Panc1 (cell line): ENCODE measurements around the gene SIN3B. TPM values are rescaled to one million over a fixed set of nuclear protein-coding genes. Genes with fewer than 3 reads are reported as not detected.

ENCODE experiments used
- ATAC-seq: fragments of 200-7000 bp; cut with Tn5 transposase; 2 replicates; pipeline ENCODE4 v1.9.1; 2020; ENCODE audit warnings: mild to moderate bottlenecking, moderate library complexity
- BruUV-seq: library from RNA; stranded (reverse); fragments of 400-500 nt; replicated peaks from 2 replicates; lab custom pipeline; 2021; lab: Mats Ljungman, UMichigan
- CTCF ChIA-PET: fragments of 300-600 bp; sonication (Branson Sonifier 250); formaldehyde crosslinking; loops from one replicate; lab custom pipeline; 2022; ENCODE audit warnings: antibody characterized with exemption; lab: Charles Lee
- POLR2A ChIA-PET: fragments of 300-600 bp; sonication (Branson Sonifier 250); formaldehyde crosslinking; loops from one replicate; lab custom pipeline; 2022; ENCODE audit warnings: antibody characterized with exemption; lab: Charles Lee
- DNase-seq: peaks from one replicate; pipeline ENCODE4 v3.0.0-alpha.2; 2010; ENCODE audit warnings: low read depth, low spot score
- H3K27ac ChIP-seq: 2 replicates; pipeline ENCODE4 v1.5.1; 2011; ENCODE audit warnings: mild to moderate bottlenecking, low read length, inconsistent platforms
- H3K27me3 ChIP-seq: fragments of 200-500 bp; sonication (Bioruptor generic); 2 replicates; pipeline ENCODE4 v1.6.0; 2014; ENCODE audit warnings: low read length, inconsistent platforms; ENCODE audit not compliant: control insufficient read depth, insufficient read depth
- H3K36me3 ChIP-seq: fragments of 200-500 bp; sonication (Bioruptor generic); 2 replicates; pipeline ENCODE4 v1.5.1; 2014; ENCODE audit warnings: inconsistent platforms, mild to moderate bottlenecking, low read length, moderate library complexity; ENCODE audit not compliant: control insufficient read depth, insufficient read depth
- H3K4me1 ChIP-seq: 2 replicates; pipeline ENCODE4 v1.5.1; 2011; ENCODE audit warnings: inconsistent platforms, mild to moderate bottlenecking, low read length, moderate library complexity; ENCODE audit not compliant: control insufficient read depth, insufficient read depth
- H3K4me3 ChIP-seq, 2 experiments: 2 replicates each; pipeline ENCODE4 v1.5.1; 2011 to 2012; ENCODE audit warnings: low read depth in 2 of 2, low read length in 2 of 2, mild to moderate bottlenecking in 2 of 2, inconsistent platforms in 1 of 2, moderate library complexity in 1 of 2
- H3K9me3 ChIP-seq: fragments of 200-500 bp; sonication (Bioruptor generic); 2 replicates; pipeline ENCODE4 v1.5.1; 2014; ENCODE audit warnings: low read depth, mild to moderate bottlenecking, inconsistent platforms, low read length, moderate library complexity; ENCODE audit not compliant: control insufficient read depth, insufficient read depth
- POLR2AphosphoS5 ChIP-seq: IDR thresholded peaks from 2 replicates; pipeline ENCODE4 v1.6.1; 2012; ENCODE audit warnings: mild to moderate bottlenecking, low read depth, low read length, moderate library complexity
- SIN3A ChIP-seq: IDR thresholded peaks from 2 replicates; pipeline ENCODE4 v1.6.1; 2012; ENCODE audit warnings: low read depth, mild to moderate bottlenecking, low read length, moderate library complexity, borderline replicate concordance; ENCODE audit not compliant: insufficient read depth
- TCF7L2 ChIP-seq: IDR thresholded peaks from 2 replicates; pipeline ENCODE4 v1.6.1; 2011; ENCODE audit warnings: mild to moderate bottlenecking, low read depth, low read length, inconsistent platforms
- in situ Hi-C: cut with HindIII; loops from 2 replicates; pipeline ENCODE4 v1.10.0; 2016; ENCODE audit warnings: low sequenced_read_pairs, low pct_unique_long_range_greater_than_20kb
- intact Hi-C: fragments of 100-400 bp; cut with micrococcal nuclease; formaldehyde crosslinking; loops from one replicate; pipeline ENCODE4 v1.10.0; 2022; ENCODE audit not compliant: unreplicated experiment
- total RNA-seq: library from RNA; stranded (reverse); gene quantifications from one replicate; pipeline ENCODE4 v1.2.1, GENCODE V29; 2021; ENCODE audit not compliant: unreplicated experiment
- TF ChIP-seq, protein P1 (sequence below), 2 experiments: IDR thresholded peaks; 2 replicates each; pipeline ENCODE4 v1.6.1; 2011 to 2012; ENCODE audit warnings: low read depth in 2 of 2, control low read depth in 1 of 2, low read length in 1 of 2, mild to moderate bottlenecking in 1 of 2, moderate library complexity in 1 of 2; ENCODE audit not compliant: insufficient read depth in 1 of 2
- TF ChIP-seq, protein P2 (sequence below): fragments of 450-650 bp; IDR thresholded peaks from 2 replicates; pipeline ENCODE4 v1.5.1; 2017; ENCODE audit warnings: mild to moderate bottlenecking

SIN3B gene
- total RNA-seq, 1 experiment from 2014 or later = 47.0 TPM

DNA sequence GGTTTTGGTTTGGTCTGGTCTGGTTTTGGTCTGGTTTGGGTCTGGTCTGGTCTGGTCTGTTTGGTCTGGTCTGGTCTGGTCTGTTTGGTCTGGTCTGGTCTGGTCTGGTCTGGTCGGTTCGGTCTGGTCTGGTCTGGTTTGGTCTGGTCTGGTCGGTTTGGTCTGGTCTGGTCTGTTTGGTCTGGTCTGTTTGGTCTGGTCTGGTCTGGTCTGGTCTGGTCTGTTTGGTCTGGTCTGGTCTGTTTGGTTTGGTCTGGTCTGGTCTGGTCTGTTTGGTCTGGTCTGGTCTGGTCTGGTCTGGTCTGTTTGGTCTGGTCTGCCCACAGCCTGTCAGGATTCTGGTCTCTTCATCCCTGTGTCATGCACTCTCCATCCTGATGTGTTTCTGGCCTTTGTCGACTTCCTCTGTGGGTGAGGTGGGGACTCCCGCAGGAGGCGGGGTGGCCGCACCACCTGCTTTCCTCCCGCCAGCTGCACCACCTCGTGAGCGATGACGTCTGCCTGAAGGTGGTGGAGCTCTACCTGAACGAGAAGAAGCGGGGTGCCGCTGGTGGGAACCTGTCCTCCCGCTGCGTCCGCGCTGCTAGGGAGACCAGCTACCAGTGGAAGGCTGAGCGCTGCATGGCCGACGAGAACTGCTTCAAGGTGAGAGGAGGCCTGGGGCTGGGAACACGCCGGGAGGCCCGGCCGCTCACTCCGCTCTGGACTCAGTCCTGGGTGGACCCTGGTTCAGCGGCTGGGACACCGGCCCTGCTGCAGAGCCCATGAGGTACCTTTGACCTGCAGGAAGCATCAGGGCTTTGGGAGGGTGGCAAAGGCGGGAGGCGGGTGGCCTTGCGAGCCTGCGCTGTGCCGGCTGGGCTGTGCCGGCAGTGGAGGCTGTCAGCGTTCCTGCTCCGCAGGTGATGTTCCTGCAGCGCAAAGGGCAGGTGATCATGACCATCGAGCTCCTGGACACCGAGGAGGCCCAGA is 46.7 kb downstream of the SIN3B start:
- Histone ChIP-seq H3K4me3 (no peak overlapping the region), H3K9me3 (no peaks in the 10 kb centered on the region), H3K27ac (no peak overlapping the region), H3K4me1 (no peaks in the 10 kb centered on the region), H3K27me3 (no peaks in the 10 kb centered on the region), H3K36me3 (no peaks in the 10 kb centered on the region; the same call in 1 of the 2 replicates)
- DNase-seq (no peak), ATAC-seq (no peak)
- intact Hi-C loops (no loop called here), in situ Hi-C loops (no loop called here)
- CTCF ChIA-PET = no interaction called here
- BruUV-seq = no TSS peak
- POLR2A ChIA-PET = no interaction called here
- TF ChIP-seq TCF7L2 = no peak
- TF ChIP-seq, protein P1, sequence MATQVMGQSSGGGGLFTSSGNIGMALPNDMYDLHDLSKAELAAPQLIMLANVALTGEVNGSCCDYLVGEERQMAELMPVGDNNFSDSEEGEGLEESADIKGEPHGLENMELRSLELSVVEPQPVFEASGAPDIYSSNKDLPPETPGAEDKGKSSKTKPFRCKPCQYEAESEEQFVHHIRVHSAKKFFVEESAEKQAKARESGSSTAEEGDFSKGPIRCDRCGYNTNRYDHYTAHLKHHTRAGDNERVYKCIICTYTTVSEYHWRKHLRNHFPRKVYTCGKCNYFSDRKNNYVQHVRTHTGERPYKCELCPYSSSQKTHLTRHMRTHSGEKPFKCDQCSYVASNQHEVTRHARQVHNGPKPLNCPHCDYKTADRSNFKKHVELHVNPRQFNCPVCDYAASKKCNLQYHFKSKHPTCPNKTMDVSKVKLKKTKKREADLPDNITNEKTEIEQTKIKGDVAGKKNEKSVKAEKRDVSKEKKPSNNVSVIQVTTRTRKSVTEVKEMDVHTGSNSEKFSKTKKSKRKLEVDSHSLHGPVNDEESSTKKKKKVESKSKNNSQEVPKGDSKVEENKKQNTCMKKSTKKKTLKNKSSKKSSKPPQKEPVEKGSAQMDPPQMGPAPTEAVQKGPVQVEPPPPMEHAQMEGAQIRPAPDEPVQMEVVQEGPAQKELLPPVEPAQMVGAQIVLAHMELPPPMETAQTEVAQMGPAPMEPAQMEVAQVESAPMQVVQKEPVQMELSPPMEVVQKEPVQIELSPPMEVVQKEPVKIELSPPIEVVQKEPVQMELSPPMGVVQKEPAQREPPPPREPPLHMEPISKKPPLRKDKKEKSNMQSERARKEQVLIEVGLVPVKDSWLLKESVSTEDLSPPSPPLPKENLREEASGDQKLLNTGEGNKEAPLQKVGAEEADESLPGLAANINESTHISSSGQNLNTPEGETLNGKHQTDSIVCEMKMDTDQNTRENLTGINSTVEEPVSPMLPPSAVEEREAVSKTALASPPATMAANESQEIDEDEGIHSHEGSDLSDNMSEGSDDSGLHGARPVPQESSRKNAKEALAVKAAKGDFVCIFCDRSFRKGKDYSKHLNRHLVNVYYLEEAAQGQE (IDR thresholded peaks at IDR 0.05; ENCODE audit: insufficient read depth in 1 of 2, low read depth in 2 of 2, low read length in 1 of 2) = no peak
- TF ChIP-seq, protein P2, sequence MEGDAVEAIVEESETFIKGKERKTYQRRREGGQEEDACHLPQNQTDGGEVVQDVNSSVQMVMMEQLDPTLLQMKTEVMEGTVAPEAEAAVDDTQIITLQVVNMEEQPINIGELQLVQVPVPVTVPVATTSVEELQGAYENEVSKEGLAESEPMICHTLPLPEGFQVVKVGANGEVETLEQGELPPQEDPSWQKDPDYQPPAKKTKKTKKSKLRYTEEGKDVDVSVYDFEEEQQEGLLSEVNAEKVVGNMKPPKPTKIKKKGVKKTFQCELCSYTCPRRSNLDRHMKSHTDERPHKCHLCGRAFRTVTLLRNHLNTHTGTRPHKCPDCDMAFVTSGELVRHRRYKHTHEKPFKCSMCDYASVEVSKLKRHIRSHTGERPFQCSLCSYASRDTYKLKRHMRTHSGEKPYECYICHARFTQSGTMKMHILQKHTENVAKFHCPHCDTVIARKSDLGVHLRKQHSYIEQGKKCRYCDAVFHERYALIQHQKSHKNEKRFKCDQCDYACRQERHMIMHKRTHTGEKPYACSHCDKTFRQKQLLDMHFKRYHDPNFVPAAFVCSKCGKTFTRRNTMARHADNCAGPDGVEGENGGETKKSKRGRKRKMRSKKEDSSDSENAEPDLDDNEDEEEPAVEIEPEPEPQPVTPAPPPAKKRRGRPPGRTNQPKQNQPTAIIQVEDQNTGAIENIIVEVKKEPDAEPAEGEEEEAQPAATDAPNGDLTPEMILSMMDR = no peak

DNA sequence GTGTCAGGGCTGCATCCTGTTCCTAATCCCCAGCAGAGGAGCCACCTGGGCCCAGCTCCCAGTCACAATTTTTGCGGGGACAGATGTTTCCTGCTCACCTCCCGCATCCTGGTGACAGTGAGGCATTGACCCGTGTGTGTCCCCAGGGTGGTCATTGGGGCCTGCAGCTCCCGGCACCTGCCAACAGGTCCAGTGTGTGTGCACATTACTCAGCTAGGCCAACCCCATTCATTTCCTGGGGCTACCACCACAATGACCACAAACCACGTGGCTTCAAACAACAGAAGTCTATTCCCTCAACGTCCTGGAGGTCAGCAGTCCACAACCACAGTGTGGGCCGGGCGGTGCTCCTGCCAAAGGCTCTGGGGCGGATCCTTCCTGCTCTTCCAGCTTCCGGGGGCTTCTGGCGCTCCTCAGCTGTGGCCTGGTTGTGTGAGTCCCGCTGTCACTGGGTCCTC is 47.7 kb downstream of the SIN3B start:
- BruUV-seq = no TSS peak
- H3K4me1 ChIP-seq = no peaks in the 10 kb centered on the region
- TF ChIP-seq TCF7L2 (no peak), SIN3A (no peak), POLR2AphosphoS5 (no peak)
- TF ChIP-seq, protein P1 (IDR thresholded peaks at IDR 0.05; ENCODE audit: insufficient read depth in 1 of 2, low read depth in 2 of 2, low read length in 1 of 2) = no peak
- TF ChIP-seq, protein P2 = no peak
- CTCF ChIA-PET = no interaction called here
- in situ Hi-C loops = no loop called here
- no peak for ATAC-seq
- DNase-seq = no peak
- intact Hi-C loops = no loop called here
- H3K4me3 ChIP-seq = no peak overlapping the region
- POLR2A ChIA-PET = no interaction called here
- peaks cover 2% of the 10 kb centered on the region; the same call in 1 of the 2 replicates for H3K9me3 ChIP-seq
- H3K27ac ChIP-seq = no peak overlapping the region
- H3K27me3 ChIP-seq = no peaks in the 10 kb centered on the region
- H3K36me3 ChIP-seq = no peaks in the 10 kb centered on the region
